Ovary (tissue), 3 donors: ENCODE results near the gene AP3S2.

ENCODE experiments used
- CTCF ChIP-seq, 3 donors: fragments of 450-650 bp in 2 of 3; fragments of 200-600 bp in 1 of 3; IDR thresholded peaks; one replicate each; pipeline versions ENCODE4 v1.5.1 to v1.8.0; 2016 to 2022; ENCODE audit warnings: antibody characterized with exemption in 3 of 3, mild to moderate bottlenecking in 1 of 3
- EP300 ChIP-seq: sonication (generic); formaldehyde crosslinking; IDR thresholded peaks from one replicate; pipeline ENCODE4 v1.6.1; 2017; ENCODE audit warnings: antibody characterized with exemption
- POLR2A ChIP-seq: fragments of 450-650 bp; IDR thresholded peaks from one replicate; pipeline ENCODE4 v1.6.1; 2017; ENCODE audit warnings: antibody characterized with exemption, mild to moderate bottlenecking, moderate library complexity
- donor health status: DM: no; HTN: no; CAD: no.

GRCh38 chr15:89830639-89831038, 63.2 kb downstream of the AP3S2 start:
- TF ChIP-seq CTCF (IDR thresholded peaks at IDR 0.05): no peak
- no peak for TF ChIP-seq EP300
- no peak for TF ChIP-seq POLR2A
